Heart left ventricle (tissue), 16 donors: ENCODE results near the gene ASTN2. TPM values are rescaled to one million over a fixed set of nuclear protein-coding genes. Genes with fewer than 3 reads are reported as not detected.

Experiments
- ATAC-seq, 4 donors: fragments of 200-7000 bp; cut with Tn5 transposase; one replicate each; pipeline ENCODE4 v1.9.1; 2020 to 2022; ENCODE audit warnings: moderate library complexity in 4 of 4, mild to moderate bottlenecking in 3 of 4, moderate number of reproducible peaks in 1 of 4
- DNase-seq, 5 donors: peaks; one replicate each; pipeline ENCODE4 v3.0.0-alpha.2; 2020
- H3K27ac ChIP-seq, 12 donors: fragments of 200-600 bp; sonication (generic) in 4 of 12; one replicate each; pipeline versions ENCODE4 v1.5.0 to v1.8.0; 2016 to 2022; ENCODE audit warnings: mild to moderate bottlenecking in 2 of 12
- H3K27me3 ChIP-seq, 9 donors: fragments of 200-600 bp; sonication (generic) in 2 of 9; one replicate each; pipeline versions ENCODE4 v1.5.1 to v1.8.0; 2016 to 2022; ENCODE audit warnings: mild to moderate bottlenecking in 3 of 9
- H3K36me3 ChIP-seq, 9 donors: fragments of 200-600 bp; sonication (generic) in 2 of 9; one replicate each; pipeline versions ENCODE4 v1.5.0 to v1.8.0; 2018 to 2022; ENCODE audit warnings: mild to moderate bottlenecking in 2 of 9
- H3K4me1 ChIP-seq, 12 donors: fragments of 200-600 bp; sonication (generic) in 4 of 12; one replicate each; pipeline versions ENCODE4 v1.5.0 to v1.8.0; 2016 to 2022; ENCODE audit warnings: mild to moderate bottlenecking in 3 of 12
- H3K4me3 ChIP-seq, 12 donors: fragments of 200-600 bp; sonication (generic) in 4 of 12; one replicate each; pipeline versions ENCODE4 v1.5.0 to v1.8.0; 2017 to 2022; ENCODE audit warnings: mild to moderate bottlenecking in 9 of 12, moderate library complexity in 4 of 12
- H3K9me3 ChIP-seq, 12 donors: fragments of 200-600 bp; sonication (generic) in 4 of 12; one replicate each; pipeline versions ENCODE4 v1.5.0 to v1.8.0; 2016 to 2022; ENCODE audit warnings: mild to moderate bottlenecking in 1 of 12
- POLR2A ChIP-seq, 2 donors: fragments of 450-650 bp; IDR thresholded peaks; one replicate each; pipeline ENCODE4 v1.6.1; 2017; ENCODE audit warnings: antibody characterized with exemption in 2 of 2, mild to moderate bottlenecking in 2 of 2, moderate library complexity in 2 of 2
- WGBS, 4 donors: extraction: QIAGEN DNeasy Blood & Tissue Kit in 2 of 4; methylation state at CpG; one replicate each; pipeline versions ENCODE4 v1.1.5 to v1.1.7; 2013 to 2018; 5-methylcytosine and 5-hydroxymethylcytosine counted together
- intact Hi-C, 10 donors: fragments of 100-400 bp; cut with DNase I; formaldehyde crosslinking; loops; one replicate each; pipeline versions ENCODE4 v1.11.1 to v1.14.2; 2022
- polyA plus RNA-seq, 2 donors: library from polyadenylated mRNA; stranded (reverse); fragments of 200-250 nt; gene quantifications; one replicate each; pipeline ENCODE4 v1.2.3, GENCODE V29; 2013
- total RNA-seq, 9 donors: library from RNA; depleted of rRNA in 2 of 9; stranded (reverse); fragments of >200 nt in 2 of 9; fragmentation: NEBNext Ultra II Directional in 3 of 9; extraction: Animal tissue kit (Norgen Biotek cat#: 25700) in 3 of 9; gene quantifications; one replicate each; pipeline versions ENCODE4 v1.1.0 to v1.2.4, GENCODE V29; 2016 to 2023
- TF ChIP-seq, protein P1 (sequence below), 12 donors: fragments of 200-600 bp; sonication (generic) in 4 of 12; IDR thresholded peaks; one replicate each; pipeline versions ENCODE4 v1.5.0 to v1.8.0; 2018 to 2022; ENCODE audit warnings: antibody characterized with exemption in 12 of 12, mild to moderate bottlenecking in 5 of 12
- donor health status: ischemic (EF 13 %, LVEDD 7.1; RV severe dilation, severe dysfunction).
- donor health status: healthy with polysubstance abuse.
- donor health status: DM: no; HTN: yes; CAD: no.
- donor health status: DM: no; HTN: no; CAD: no.
- donor health status: ischemic (EF 25% LVEDD 6.9; RV normal size, moderate dysfunction).
- donor health status: ischemic (EF 25% LVEDD 5.7; RV mildly dilated, moderate dysfunction).
- donor health status: healthy.
- donor health status: DM: yes; HTN: yes; CAD: no.
- donor health status: ischemic (EF 35%, LVEDD 5.7; RV mildly dilated, moderate dysfunction).
- donor health status: nonischemic (EF 11% LVEDD 7.7; RV severe dilation, severe dysfunction).
- donor health status: DM: yes; HTN: yes; CAD: no.
- donor health status: PGD.
- donor health status: ischemic (EF 29% LVEDD 5.4; RV normal size, mild dysfunction).
- donor health status: nonischemic (EF 23%, LVEDD 6.1; RV moderate dilation, normal function).

Gene ASTN2
- total and polyA plus RNA-seq, 11 donors = 2.5 to 6.0 (median 3.5) TPM

GRCh38 chr9:117164512-117164911 lies 250.3 kb downstream of the ASTN2 start:
- H3K27me3 ChIP-seq = no peaks in the 10 kb centered on the region
- TF ChIP-seq POLR2A (IDR thresholded peaks at IDR 0.05) = no peak
- TF ChIP-seq, protein P1, sequence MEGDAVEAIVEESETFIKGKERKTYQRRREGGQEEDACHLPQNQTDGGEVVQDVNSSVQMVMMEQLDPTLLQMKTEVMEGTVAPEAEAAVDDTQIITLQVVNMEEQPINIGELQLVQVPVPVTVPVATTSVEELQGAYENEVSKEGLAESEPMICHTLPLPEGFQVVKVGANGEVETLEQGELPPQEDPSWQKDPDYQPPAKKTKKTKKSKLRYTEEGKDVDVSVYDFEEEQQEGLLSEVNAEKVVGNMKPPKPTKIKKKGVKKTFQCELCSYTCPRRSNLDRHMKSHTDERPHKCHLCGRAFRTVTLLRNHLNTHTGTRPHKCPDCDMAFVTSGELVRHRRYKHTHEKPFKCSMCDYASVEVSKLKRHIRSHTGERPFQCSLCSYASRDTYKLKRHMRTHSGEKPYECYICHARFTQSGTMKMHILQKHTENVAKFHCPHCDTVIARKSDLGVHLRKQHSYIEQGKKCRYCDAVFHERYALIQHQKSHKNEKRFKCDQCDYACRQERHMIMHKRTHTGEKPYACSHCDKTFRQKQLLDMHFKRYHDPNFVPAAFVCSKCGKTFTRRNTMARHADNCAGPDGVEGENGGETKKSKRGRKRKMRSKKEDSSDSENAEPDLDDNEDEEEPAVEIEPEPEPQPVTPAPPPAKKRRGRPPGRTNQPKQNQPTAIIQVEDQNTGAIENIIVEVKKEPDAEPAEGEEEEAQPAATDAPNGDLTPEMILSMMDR (IDR thresholded peaks at IDR 0.05) = no peak
- 76 to 89% (median 78%) methylated on average over 1 of the region's 1 CpG for WGBS, 4 donors

GRCh38 chr9:117160254-117160653 lies 254.6 kb downstream of the ASTN2 start:
- no peak for ATAC-seq
- intact Hi-C loops = loop anchor here in 2 of 10 donors (10.0 kb wide), 1 partner anchor 255 kb away; the partner anchor contains the start of gene ASTN2 (in 2 of the 2)

More at GRCh38 chr9:117164512-117164911, 250.3 kb downstream of the ASTN2 start:
- DNase-seq (no peak), ATAC-seq (no peak)
- intact Hi-C loops = loop anchor here in 2 of 10 donors (10.0 kb wide), 1 partner anchor 250 kb away; the partner anchor contains the start of gene ASTN2 (in 2 of the 2)
- Histone ChIP-seq H3K9me3 (no peaks in the 10 kb centered on the region), H3K4me1 (no peaks in the 10 kb centered on the region), H3K27ac (no peak overlapping the region), H3K4me3 (no peak overlapping the region), H3K36me3 (no peaks in the 10 kb centered on the region)

GRCh38 chr9:117156771-117157535 lies 257.9 kb downstream of the ASTN2 start:
- intact Hi-C loops = loop anchor here in 3 of 10 donors (5.0 to 10.0 kb wide), 2 partner anchors 255 to 258 kb away; partner anchors contain the start of gene ASTN2 (in 1 of the 3)
- no peak for TF ChIP-seq POLR2A (IDR thresholded peaks at IDR 0.05)
- TF ChIP-seq, protein P1 (IDR thresholded peaks at IDR 0.05) = no peak
- Histone ChIP-seq H3K27me3 (peaks cover 0 to 2% (median 0%) of the 10 kb centered on the region in 9 donors), H3K36me3 (no peaks in the 10 kb centered on the region), H3K4me1 (no peaks in the 10 kb centered on the region), H3K4me3 (no peak overlapping the region), H3K27ac (no peak overlapping the region), H3K9me3 (no peaks in the 10 kb centered on the region)
- 64 to 81% (median 71%) methylated on average over 2 of the region's 2 CpGs for WGBS, 4 donors
- no peak for ATAC-seq
- DNase-seq = no peak

More at GRCh38 chr9:117160254-117160653, 254.6 kb downstream of the ASTN2 start:
- no peaks in the 10 kb centered on the region for H3K36me3 ChIP-seq
- no peaks in the 10 kb centered on the region for H3K27me3 ChIP-seq
- DNase-seq = no peak
- no peaks in the 10 kb centered on the region for H3K9me3 ChIP-seq
- H3K27ac ChIP-seq = no peak overlapping the region
- TF ChIP-seq, protein P1 (IDR thresholded peaks at IDR 0.05) = peak in 4 of 12 donors; percentile 7 to 31 (median 16)
- TF ChIP-seq POLR2A (IDR thresholded peaks at IDR 0.05) = no peak
- H3K4me1 ChIP-seq = no peaks in the 10 kb centered on the region
- H3K4me3 ChIP-seq = no peak overlapping the region

DNA sequence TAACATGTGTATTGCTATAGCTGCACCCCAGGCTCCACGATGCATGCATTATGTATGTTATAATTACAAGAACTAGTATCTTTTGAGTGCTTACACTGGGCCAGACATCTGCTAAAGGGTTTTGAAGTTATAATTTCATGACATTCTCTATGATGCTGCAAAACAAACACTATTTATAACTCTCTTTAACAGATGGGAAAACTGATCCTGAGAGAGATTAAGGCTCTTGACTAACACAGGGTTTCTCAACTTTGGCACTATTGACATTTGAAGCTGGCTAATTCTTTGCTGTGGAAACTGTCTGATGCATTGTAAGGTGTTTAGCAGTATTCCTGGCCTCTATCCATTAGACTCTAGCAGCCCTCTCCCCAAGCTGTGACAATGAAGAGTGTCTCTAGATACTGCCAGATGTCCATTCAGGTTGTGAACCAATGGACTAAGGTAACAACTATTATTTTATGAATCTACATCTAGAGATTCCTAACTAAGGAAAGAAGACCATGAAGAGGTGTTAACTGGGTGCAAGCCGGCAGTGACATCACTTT lies 258.6 kb downstream of the ASTN2 start:
- DNase-seq = no peak
- intact Hi-C loops = loop anchor here in 3 of 10 donors (5.0 to 10.0 kb wide), 2 partner anchors 256 to 259 kb away; partner anchors contain the start of gene ASTN2 (in 1 of the 3)
- Histone ChIP-seq H3K36me3 (no peaks in the 10 kb centered on the region), H3K4me3 (no peak overlapping the region), H3K27ac (no peak overlapping the region), H3K27me3 (peaks cover 0 to 2% (median 0%) of the 10 kb centered on the region in 9 donors), H3K4me1 (no peaks in the 10 kb centered on the region), H3K9me3 (no peaks in the 10 kb centered on the region)
- 55 to 82% (median 81%) methylated on average over 2 of the region's 2 CpGs for WGBS, 4 donors
- ATAC-seq = no peak
- TF ChIP-seq, protein P1 (IDR thresholded peaks at IDR 0.05) = no peak
- no peak for TF ChIP-seq POLR2A (IDR thresholded peaks at IDR 0.05)
